CD14-positive monocyte (primary cell): ENCODE data around the gene PER1. TPM values are rescaled to one million over a fixed set of nuclear protein-coding genes. Genes with fewer than 3 reads are reported as not detected.

Experiments
- DNase-seq, 3 donors: peaks; one replicate each; pipeline ENCODE4 v3.0.0-alpha.2; 2011 to 2022
- H2AFZ ChIP-seq: 2 replicates; pipeline ENCODE4 v1.6.0; 2012; ENCODE audit warnings: mild to moderate bottlenecking, low read depth, low read length, inconsistent platforms; ENCODE audit not compliant: insufficient read depth, poor library complexity, severe bottlenecking
- H3K27ac ChIP-seq, 2 donors: 1 replicate in 1 of 2; 2 replicates in 1 of 2; pipeline ENCODE4 v1.5.1; 2012 to 2013; ENCODE audit warnings: low read length in 2 of 2, control low read depth in 1 of 2, inconsistent platforms in 1 of 2, low read depth in 1 of 2, mild to moderate bottlenecking in 1 of 2
- H3K27me3 ChIP-seq, 2 donors: one replicate each; pipeline versions ENCODE4 v1.6.0 to v1.6.1; 2011 to 2013; ENCODE audit warnings: low read length in 2 of 2; ENCODE audit not compliant: control insufficient read depth in 2 of 2, insufficient read depth in 2 of 2
- H3K36me3 ChIP-seq, 2 donors: replicated peaks in 1 of 2; 1 replicate in 1 of 2; 2 replicates in 1 of 2; pipeline versions ENCODE4 v1.5.1 to v1.6.1; 2012 to 2013; ENCODE audit warnings: low read length in 2 of 2, control low read depth in 1 of 2, inconsistent platforms in 1 of 2, mild to moderate bottlenecking in 1 of 2; ENCODE audit not compliant: insufficient read depth in 2 of 2, control insufficient read depth in 1 of 2
- H3K4me1 ChIP-seq, 2 donors: 1 replicate in 1 of 2; 2 replicates in 1 of 2; pipeline versions ENCODE4 v1.5.1 to v1.6.1; 2012 to 2013; ENCODE audit warnings: low read length in 2 of 2, control low read depth in 1 of 2, inconsistent platforms in 1 of 2, mild to moderate bottlenecking in 1 of 2, moderate library complexity in 1 of 2; ENCODE audit not compliant: insufficient read depth in 2 of 2, control insufficient read depth in 1 of 2
- H3K4me2 ChIP-seq: replicated peaks from 2 replicates; pipeline ENCODE3; 2012; ENCODE audit warnings: low read length, moderate library complexity, mild to moderate bottlenecking; ENCODE audit not compliant: poor library complexity, severe bottlenecking; ENCODE audit errors: extremely low read depth
- H3K4me3 ChIP-seq, 3 experiments: fragments of 200-600 bp in 1 of 3; sonication (generic) in 1 of 3; replicated peaks in 1 of 3; 1 replicate in 2 of 3; 2 replicates in 1 of 3; pipeline ENCODE4 v1.5.1; 2011 to 2013; ENCODE audit warnings: low read length in 3 of 3, mild to moderate bottlenecking in 3 of 3, control low read depth in 2 of 3, low read depth in 2 of 3, inconsistent platforms in 1 of 3, moderate library complexity in 1 of 3
- H3K79me2 ChIP-seq: 2 replicates; pipeline ENCODE4 v1.6.0; 2012; ENCODE audit warnings: mild to moderate bottlenecking, control low read depth, inconsistent platforms, low read length, moderate library complexity; ENCODE audit not compliant: insufficient read depth
- H3K9ac ChIP-seq: 2 replicates; pipeline ENCODE4 v1.6.0; 2017; ENCODE audit warnings: low read length, mild to moderate bottlenecking; ENCODE audit not compliant: insufficient read depth, poor library complexity, severe bottlenecking
- H3K9me3 ChIP-seq, 2 donors: replicated peaks in 1 of 2; 1 replicate in 1 of 2; 2 replicates in 1 of 2; pipeline versions ENCODE4 v1.5.1 to v1.6.1; 2012 to 2013; ENCODE audit warnings: low read length in 2 of 2, control low read depth in 1 of 2; ENCODE audit not compliant: control insufficient read depth in 1 of 2, insufficient read depth in 1 of 2
- H4K20me1 ChIP-seq: 2 replicates; pipeline ENCODE4 v1.6.0; 2012; ENCODE audit warnings: mild to moderate bottlenecking, low read length, control low read depth, moderate library complexity; ENCODE audit not compliant: insufficient read depth
- H3K27ac Mint-ChIP-seq, 7 donors: one replicate each; pipeline ENCODE4 v1.8.0; 2020; ENCODE audit warnings: mild to moderate bottlenecking in 7 of 7, mixed read lengths in 7 of 7, moderate library complexity in 6 of 7, inconsistent platforms in 2 of 7
- H3K27me3 Mint-ChIP-seq, 3 donors: one replicate each; pipeline ENCODE4 v1.8.0; 2021 to 2022; ENCODE audit warnings: low read depth in 3 of 3, mild to moderate bottlenecking in 3 of 3, mixed read lengths in 3 of 3, moderate library complexity in 3 of 3, inconsistent platforms in 1 of 3
- H3K36me3 Mint-ChIP-seq, 2 donors: one replicate each; pipeline ENCODE4 v1.8.0; 2020; ENCODE audit warnings: mixed read lengths in 2 of 2, inconsistent platforms in 1 of 2, mild to moderate bottlenecking in 1 of 2
- H3K4me1 Mint-ChIP-seq: one replicate; pipeline ENCODE4 v1.8.0; 2020; ENCODE audit warnings: mild to moderate bottlenecking, mixed read lengths
- H3K4me3 Mint-ChIP-seq, 2 donors: one replicate each; pipeline ENCODE4 v1.8.0; 2020; ENCODE audit warnings: mild to moderate bottlenecking in 2 of 2, mixed read lengths in 2 of 2, moderate library complexity in 1 of 2
- H3K9me3 Mint-ChIP-seq, 7 donors: one replicate each; pipeline ENCODE4 v1.8.0; 2020 to 2022; ENCODE audit warnings: mixed read lengths in 7 of 7, mild to moderate bottlenecking in 6 of 7, moderate library complexity in 6 of 7, inconsistent platforms in 2 of 7
- CTCF ChIP-seq: fragments of 200-600 bp; IDR thresholded peaks from one replicate; pipeline ENCODE4 v1.8.0; 2022; ENCODE audit warnings: antibody characterized with exemption, mild to moderate bottlenecking
- WGBS: methylation state at CpG from one replicate; pipeline ENCODE4 v1.1.5; 2013; ENCODE audit warnings: missing lambda C conversion rate; ENCODE audit not compliant: insufficient coverage; 5-methylcytosine and 5-hydroxymethylcytosine counted together
- intact Hi-C, 2 donors: fragments of 100-400 bp; cut with micrococcal nuclease; formaldehyde crosslinking; loops; one replicate each; pipeline versions ENCODE4 v1.15.0 to v1.15.1; 2023
- polyA plus RNA-seq, 3 donors: library from polyadenylated mRNA; depleted of rRNA in 1 of 3; unstranded in 2 of 3; stranded (reverse) in 1 of 3; fragments of 300-500 nt in 2 of 3; fragments of >200 nt in 1 of 3; fragmentation: Illumina TruSeq in 2 of 3; gene quantifications; 1 replicate in 2 of 3; 2 replicates in 1 of 3; pipeline ENCODE4 v1.2.3, GENCODE V29; 2012 to 2021

PER1 gene
- polyA plus RNA-seq, 3 donors = 5.6 to 457 (median 9.6) TPM

GRCh38 chr17:8103549-8103948, 48.7 kb downstream of the PER1 start:
- Histone ChIP-seq H3K4me2 (no peak overlapping the region), H3K4me1 (no peaks in the 10 kb centered on the region), H3K9me3 (no peaks in the 10 kb centered on the region), H3K79me2 (no peaks in the 10 kb centered on the region), H3K27ac (no peak overlapping the region), H2AFZ (no peak overlapping the region), H4K20me1 (no peaks in the 10 kb centered on the region), H3K36me3 (no peaks in the 10 kb centered on the region), H3K27me3 (no peaks in the 10 kb centered on the region), H3K4me3 (no peak overlapping the region), H3K9ac (no peak overlapping the region)
- no peak for DNase-seq
- no peak for TF ChIP-seq CTCF
- intact Hi-C loops = loop anchor here in 1 of 2 donors (5.0 kb wide), 1 partner anchor 36 kb away; no protein-coding TSS in a partner anchor
- Mint-ChIP-seq H3K27me3 (peaks cover 2 to 10% (median 7%) of the 10 kb centered on the region in 3 donors), H3K27ac (peak overlapping the region in 2 of 7 donors; percentile 1 to 44), H3K4me3 (no peak overlapping the region), H3K9me3 (no peaks in the 10 kb centered on the region), H3K36me3 (no peaks in the 10 kb centered on the region), H3K4me1 (peaks cover 6% of the 10 kb centered on the region)
- WGBS = 100% methylated on average over 1 of the region's 4 CpGs

- Histone ChIP-seq H3K4me1 (no peaks in the 10 kb centered on the region), H3K36me3 (no peaks in the 10 kb centered on the region), H3K79me2 (no peaks in the 10 kb centered on the region), H3K27me3 (no peaks in the 10 kb centered on the region), H3K9ac (no peak overlapping the region), H3K27ac (no peak overlapping the region), H3K4me2 (no peak overlapping the region), H3K4me3 (no peak overlapping the region), H3K9me3 (no peaks in the 10 kb centered on the region), H2AFZ (no peak overlapping the region), H4K20me1 (no peaks in the 10 kb centered on the region)
- no peak for TF ChIP-seq CTCF
- Mint-ChIP-seq H3K9me3 (no peaks in the 10 kb centered on the region), H3K4me3 (no peak overlapping the region), H3K27ac (no peak overlapping the region), H3K36me3 (no peaks in the 10 kb centered on the region), H3K27me3 (peaks cover 6 to 8% (median 7%) of the 10 kb centered on the region in 3 donors), H3K4me1 (peaks cover 6% of the 10 kb centered on the region)
- WGBS = 97% methylated on average over 4 of the region's 6 CpGs
- intact Hi-C loops = loop anchor here in 1 of 2 donors (5.0 kb wide), 1 partner anchor 34 kb away; no protein-coding TSS in a partner anchor
- no peak for DNase-seq
These were observed 50.5 kb downstream of the PER1 start for GRCh38 chr17:8101721-8102120.
